Superior temporal gyrus (tissue), 1 donor: ENCODE data around the gene DIDO1.
"Not testable (repeated sequence)": the region's sequence is repeated elsewhere in the genome, so short reads cannot be mapped to it uniquely, and the experiment has no call there.

Experiments
- DNase-seq: peaks from one replicate; pipeline ENCODE4 v3.0.0-alpha.2; 2016; ENCODE audit errors: extremely low spot score

DIDO1 gene

GRCh38 chr20:62929051-62929538 lies 2.8 kb upstream of the DIDO1 start:
- DNase-seq: no peak

- no peak for DNase-seq
These were observed 2.1 kb upstream of the DIDO1 start for GRCh38 chr20:62928246-62928939.

GRCh38 chr20:62927128-62927705 lies 912 bp upstream of the DIDO1 start:
- DNase-seq: no peak

GRCh38 chr20:62925420-62926228 lies 681 bp downstream of the DIDO1 start:
- DNase-seq: peak; percentile 50

- no peak for DNase-seq
These were observed 1.3 kb downstream of the DIDO1 start for GRCh38 chr20:62925076-62925419.

- DNase-seq: no peak
These were observed 1.7 kb downstream of the DIDO1 start for GRCh38 chr20:62924442-62925075.

- DNase-seq: no peak
These were observed 2.5 kb downstream of the DIDO1 start for GRCh38 chr20:62923669-62924441.

- DNase-seq: not testable (repeated sequence)
These were observed 3.1 kb downstream of the DIDO1 start for GRCh38 chr20:62923059-62923668.

GRCh38 chr20:62922451-62922921 lies 3.8 kb downstream of the DIDO1 start:
- DNase-seq: no peak

- no peak for DNase-seq
These were observed 5.1 kb downstream of the DIDO1 start for GRCh38 chr20:62921119-62921687.

GRCh38 chr20:62920039-62920645 lies 6.2 kb downstream of the DIDO1 start:
- no peak for DNase-seq

GRCh38 chr20:62918831-62919230 lies 7.5 kb downstream of the DIDO1 start:
- DNase-seq: no peak

- DNase-seq: no peak
These were observed 8.2 kb downstream of the DIDO1 start for GRCh38 chr20:62918147-62918546.

GRCh38 chr20:62917720-62918119 lies 8.6 kb downstream of the DIDO1 start:
- DNase-seq: no peak

- DNase-seq: no peak
These were observed 9.4 kb downstream of the DIDO1 start for GRCh38 chr20:62916703-62917476.

GRCh38 chr20:62914970-62915457 lies 11.3 kb downstream of the DIDO1 start:
- DNase-seq: peak; percentile 78

GRCh38 chr20:62914436-62914835 lies 11.9 kb downstream of the DIDO1 start:
- DNase-seq: no peak

- no peak for DNase-seq
These were observed 13.2 kb downstream of the DIDO1 start for GRCh38 chr20:62913043-62913630.
